ENCODE data around the gene ADAMTS17. TPM values are rescaled to one million over a fixed set of nuclear protein-coding genes. Genes with fewer than 3 reads are reported as not detected.
A peak's percentile ranks its signal among the peaks of the same experiment; 100 is the strongest.

ADAMTS17 gene
- polyA plus RNA-seq, 4 donors = 0.45 to 3.1 (median 1.2) TPM

DNA sequence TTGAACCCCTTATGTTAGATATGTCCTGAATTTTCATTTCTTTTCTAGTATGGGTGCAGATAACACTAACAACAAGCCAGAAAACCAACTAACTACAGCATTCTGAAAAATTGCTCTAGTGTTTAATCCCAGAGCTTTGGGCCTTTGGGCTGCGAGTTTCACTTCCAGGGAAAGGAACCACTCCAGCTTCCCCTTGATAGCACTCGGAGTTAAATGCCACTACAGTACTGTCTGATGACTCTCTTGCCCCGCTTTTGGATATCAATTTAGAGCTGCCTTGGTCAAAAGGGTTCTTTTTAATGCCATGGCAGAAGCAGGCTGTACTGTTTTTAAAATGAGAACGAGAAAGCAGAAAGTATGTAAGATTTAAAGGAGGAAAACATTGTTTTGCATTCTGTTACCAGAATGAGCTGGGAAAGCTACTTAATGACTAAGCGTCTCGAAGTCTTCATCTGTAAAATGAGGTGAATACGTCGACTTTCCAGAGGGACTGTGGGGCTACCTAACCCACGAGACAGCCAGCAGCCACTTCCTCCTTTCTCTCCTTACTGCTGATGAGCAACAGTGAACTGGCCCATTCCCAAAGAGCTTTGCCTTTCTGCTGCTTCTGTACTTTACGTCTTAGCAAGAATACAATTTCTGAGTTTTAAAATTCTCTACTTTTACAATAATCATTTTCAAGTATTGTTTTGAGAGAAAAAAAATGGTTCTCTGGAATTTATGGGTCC, 309.3 kb downstream of the ADAMTS17 start:
- H3K36me3 ChIP-seq (ENCODE audit: control insufficient read depth in 3 of 3, insufficient read depth in 2 of 3, low read depth in 1 of 3, low read length in 3 of 3) = no peaks in the 10 kb centered on the region
- no peaks in the 10 kb centered on the region for H3K27me3 ChIP-seq (ENCODE audit: control insufficient read depth in 3 of 3, insufficient read depth in 3 of 3, low read length in 3 of 3)
- WGBS, 3 donors = 72 to 93% (median 84%) methylated on average over 10 of the region's 10 CpGs
- no peak for FAIRE-seq
- no peaks in the 10 kb centered on the region for H3K4me1 ChIP-seq (ENCODE audit: control insufficient read depth in 3 of 3, insufficient read depth in 2 of 3, low read depth in 1 of 3, low read length in 2 of 3)
- no peak overlapping the region for H3K27ac ChIP-seq (ENCODE audit: low read depth in 1 of 3, low read length in 2 of 3)
- H3K9me3 ChIP-seq (ENCODE audit: control insufficient read depth in 2 of 2, insufficient read depth in 1 of 2, low read depth in 1 of 2, low read length in 1 of 2) = peaks cover 0 to 4% of the 10 kb centered on the region in 2 donors
- H3K4me3 ChIP-seq (ENCODE audit: low read depth in 1 of 3, low read length in 3 of 3) = no peak overlapping the region
- DNase-seq = no peak

- H3K27me3 ChIP-seq (ENCODE audit: control insufficient read depth in 3 of 3, insufficient read depth in 3 of 3, low read length in 3 of 3) = no peaks in the 10 kb centered on the region
- peaks cover 0 to 7% of the 10 kb centered on the region in 2 donors for H3K9me3 ChIP-seq (ENCODE audit: control insufficient read depth in 2 of 2, insufficient read depth in 1 of 2, low read depth in 1 of 2, low read length in 1 of 2)
- DNase-seq (peak in 1 of 2 donors; percentile 7), FAIRE-seq (no peak)
- WGBS, 3 donors = 80 to 86% (median 83%) methylated on average over 10 of the region's 10 CpGs
- H3K27ac ChIP-seq (ENCODE audit: low read depth in 1 of 3, low read length in 2 of 3) = no peak overlapping the region
- no peaks in the 10 kb centered on the region for H3K36me3 ChIP-seq (ENCODE audit: control insufficient read depth in 3 of 3, insufficient read depth in 2 of 3, low read depth in 1 of 3, low read length in 3 of 3)
- no peak overlapping the region for H3K4me3 ChIP-seq (ENCODE audit: low read depth in 1 of 3, low read length in 3 of 3)
- H3K4me1 ChIP-seq (ENCODE audit: control insufficient read depth in 3 of 3, insufficient read depth in 2 of 3, low read depth in 1 of 3, low read length in 2 of 3) = no peaks in the 10 kb centered on the region
These were observed 310.0 kb downstream of the ADAMTS17 start for GRCh38 chr15:100031665-100032357.

- 78 to 93% (median 88%) methylated on average over 9 of the region's 9 CpGs for WGBS, 3 donors
- Histone ChIP-seq H3K4me1 (ENCODE audit: control insufficient read depth in 3 of 3, insufficient read depth in 2 of 3, low read depth in 1 of 3, low read length in 2 of 3) (no peaks in the 10 kb centered on the region), H3K36me3 (ENCODE audit: control insufficient read depth in 3 of 3, insufficient read depth in 2 of 3, low read depth in 1 of 3, low read length in 3 of 3) (no peaks in the 10 kb centered on the region), H3K27ac (ENCODE audit: low read depth in 1 of 3, low read length in 2 of 3) (no peak overlapping the region), H3K27me3 (ENCODE audit: control insufficient read depth in 3 of 3, insufficient read depth in 3 of 3, low read length in 3 of 3) (no peaks in the 10 kb centered on the region), H3K4me3 (ENCODE audit: low read depth in 1 of 3, low read length in 3 of 3) (no peak overlapping the region), H3K9me3 (ENCODE audit: control insufficient read depth in 2 of 2, insufficient read depth in 1 of 2, low read depth in 1 of 2, low read length in 1 of 2) (peaks cover 0 to 7% of the 10 kb centered on the region in 2 donors)
- FAIRE-seq (no peak), DNase-seq (no peak)
These were observed 311.1 kb downstream of the ADAMTS17 start for GRCh38 chr15:100030586-100031229.

DNA sequence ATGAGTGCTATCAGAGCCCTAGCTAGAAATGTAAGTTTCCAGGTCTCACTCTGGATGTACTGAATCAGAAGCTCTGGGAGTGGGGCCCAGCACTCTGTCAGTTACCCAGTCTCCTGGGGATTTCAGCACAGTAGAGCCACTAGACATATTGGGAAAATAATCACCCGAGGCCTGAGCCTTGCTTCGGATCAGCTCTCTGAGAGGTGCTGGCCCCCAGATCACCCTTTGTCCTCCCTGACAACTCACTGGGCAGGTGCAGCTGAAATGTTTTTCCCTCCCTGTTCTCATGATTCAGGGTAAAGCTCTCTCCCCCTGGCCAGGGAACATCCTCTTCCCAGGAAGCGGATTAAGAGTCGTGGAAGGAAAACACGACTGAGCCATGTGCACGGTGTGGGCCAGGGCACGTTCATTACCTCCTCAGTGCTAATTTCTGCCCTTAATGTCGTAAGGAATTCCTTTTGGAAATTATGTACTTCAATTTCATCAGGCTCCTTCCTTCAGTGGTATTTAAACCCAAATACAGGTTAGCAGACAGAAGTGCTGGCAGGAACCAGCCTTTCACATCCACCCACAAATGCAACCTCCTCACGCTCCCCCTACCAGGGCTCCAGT, 311.8 kb downstream of the ADAMTS17 start:
- H3K4me1 ChIP-seq (ENCODE audit: control insufficient read depth in 3 of 3, insufficient read depth in 2 of 3, low read depth in 1 of 3, low read length in 2 of 3) = no peaks in the 10 kb centered on the region
- no peak overlapping the region for H3K4me3 ChIP-seq (ENCODE audit: low read depth in 1 of 3, low read length in 3 of 3)
- no peaks in the 10 kb centered on the region for H3K36me3 ChIP-seq (ENCODE audit: control insufficient read depth in 3 of 3, insufficient read depth in 2 of 3, low read depth in 1 of 3, low read length in 3 of 3)
- no peak overlapping the region for H3K27ac ChIP-seq (ENCODE audit: low read depth in 1 of 3, low read length in 2 of 3)
- peaks cover 0 to 7% of the 10 kb centered on the region in 2 donors for H3K9me3 ChIP-seq (ENCODE audit: control insufficient read depth in 2 of 2, insufficient read depth in 1 of 2, low read depth in 1 of 2, low read length in 1 of 2)
- no peaks in the 10 kb centered on the region for H3K27me3 ChIP-seq (ENCODE audit: control insufficient read depth in 3 of 3, insufficient read depth in 3 of 3, low read length in 3 of 3)
- FAIRE-seq = no peak
- no peak for DNase-seq
- WGBS, 3 donors = 86 to 95% (median 92%) methylated on average over 9 of the region's 9 CpGs

DNA sequence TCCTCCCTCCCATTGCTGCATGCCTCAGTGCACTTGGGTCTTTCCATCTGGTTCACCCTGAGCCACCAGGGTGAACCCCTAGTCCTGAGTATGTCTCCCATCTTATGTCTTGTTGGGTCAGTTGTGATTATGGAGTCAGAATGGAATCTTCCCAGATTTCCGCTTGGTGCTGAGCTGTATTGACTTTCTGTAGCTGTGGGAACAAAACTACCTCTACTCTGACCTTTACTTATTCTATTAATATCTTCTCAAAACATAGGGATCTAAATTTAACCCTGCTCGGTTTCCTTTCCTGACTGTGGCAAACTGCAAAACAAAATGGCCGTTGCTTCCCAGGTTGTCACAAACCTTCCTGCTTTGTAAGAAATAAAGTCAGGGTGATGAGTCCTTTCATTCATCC, 312.7 kb downstream of the ADAMTS17 start:
- no peak for DNase-seq
- Histone ChIP-seq H3K36me3 (ENCODE audit: control insufficient read depth in 3 of 3, insufficient read depth in 2 of 3, low read depth in 1 of 3, low read length in 3 of 3) (no peaks in the 10 kb centered on the region), H3K27ac (ENCODE audit: low read depth in 1 of 3, low read length in 2 of 3) (no peak overlapping the region), H3K4me3 (ENCODE audit: low read depth in 1 of 3, low read length in 3 of 3) (no peak overlapping the region), H3K27me3 (ENCODE audit: control insufficient read depth in 3 of 3, insufficient read depth in 3 of 3, low read length in 3 of 3) (no peaks in the 10 kb centered on the region), H3K9me3 (ENCODE audit: control insufficient read depth in 2 of 2, insufficient read depth in 1 of 2, low read depth in 1 of 2, low read length in 1 of 2) (peaks cover 0 to 7% of the 10 kb centered on the region in 2 donors), H3K4me1 (ENCODE audit: control insufficient read depth in 3 of 3, insufficient read depth in 2 of 3, low read depth in 1 of 3, low read length in 2 of 3) (no peaks in the 10 kb centered on the region)
- no peak for FAIRE-seq
- WGBS, 3 donors = 89 to 94% (median 89%) methylated on average over 3 of the region's 3 CpGs

- FAIRE-seq (no peak), DNase-seq (no peak)
- Histone ChIP-seq H3K4me3 (ENCODE audit: low read depth in 1 of 3, low read length in 3 of 3) (no peak overlapping the region), H3K4me1 (ENCODE audit: control insufficient read depth in 3 of 3, insufficient read depth in 2 of 3, low read depth in 1 of 3, low read length in 2 of 3) (no peaks in the 10 kb centered on the region), H3K27me3 (ENCODE audit: control insufficient read depth in 3 of 3, insufficient read depth in 3 of 3, low read length in 3 of 3) (no peaks in the 10 kb centered on the region), H3K27ac (ENCODE audit: low read depth in 1 of 3, low read length in 2 of 3) (no peak overlapping the region), H3K36me3 (ENCODE audit: control insufficient read depth in 3 of 3, insufficient read depth in 2 of 3, low read depth in 1 of 3, low read length in 3 of 3) (no peaks in the 10 kb centered on the region), H3K9me3 (ENCODE audit: control insufficient read depth in 2 of 2, insufficient read depth in 1 of 2, low read depth in 1 of 2, low read length in 1 of 2) (peaks cover 0 to 7% of the 10 kb centered on the region in 2 donors)
- 92 to 94% (median 93%) methylated on average over 2 of the region's 2 CpGs for WGBS, 3 donors
These were observed 315.7 kb downstream of the ADAMTS17 start for GRCh38 chr15:100026041-100026440.

GRCh38 chr15:100022806-100023205, 319.0 kb downstream of the ADAMTS17 start:
- H3K27me3 ChIP-seq (ENCODE audit: control insufficient read depth in 3 of 3, insufficient read depth in 3 of 3, low read length in 3 of 3) = no peaks in the 10 kb centered on the region
- no peaks in the 10 kb centered on the region for H3K36me3 ChIP-seq (ENCODE audit: control insufficient read depth in 3 of 3, insufficient read depth in 2 of 3, low read depth in 1 of 3, low read length in 3 of 3)
- H3K9me3 ChIP-seq (ENCODE audit: control insufficient read depth in 2 of 2, insufficient read depth in 1 of 2, low read depth in 1 of 2, low read length in 1 of 2) = peaks cover 0 to 5% of the 10 kb centered on the region in 2 donors
- H3K27ac ChIP-seq (ENCODE audit: low read depth in 1 of 3, low read length in 2 of 3) = no peak overlapping the region
- DNase-seq (no peak), FAIRE-seq (no peak)
- H3K4me1 ChIP-seq (ENCODE audit: control insufficient read depth in 3 of 3, insufficient read depth in 2 of 3, low read depth in 1 of 3, low read length in 2 of 3) = no peaks in the 10 kb centered on the region
- 69 to 93% (median 81%) methylated on average over 4 of the region's 4 CpGs for WGBS, 3 donors
- H3K4me3 ChIP-seq (ENCODE audit: low read depth in 1 of 3, low read length in 3 of 3) = no peak overlapping the region

DNA sequence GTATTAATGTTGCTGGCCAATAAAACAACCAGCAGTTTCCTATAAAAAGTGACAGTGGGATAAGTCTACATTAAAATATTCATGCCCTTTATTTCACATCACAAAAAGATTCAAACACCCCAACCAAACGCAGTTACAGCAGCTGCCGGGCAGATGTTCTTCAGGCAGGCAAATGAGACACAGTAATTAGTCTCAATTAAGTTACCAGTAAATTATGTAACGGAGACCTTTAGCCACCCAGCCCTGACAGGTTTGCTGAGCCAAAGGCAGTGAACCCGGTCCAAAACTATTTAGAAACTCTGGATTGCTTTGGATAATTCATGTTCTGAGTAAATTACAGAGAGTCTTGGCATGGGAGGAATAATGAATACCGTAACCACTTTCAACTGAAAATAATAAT, 319.4 kb downstream of the ADAMTS17 start:
- DNase-seq = no peak
- no peaks in the 10 kb centered on the region for H3K4me1 ChIP-seq (ENCODE audit: control insufficient read depth in 3 of 3, insufficient read depth in 2 of 3, low read depth in 1 of 3, low read length in 2 of 3)
- no peak overlapping the region for H3K27ac ChIP-seq (ENCODE audit: low read depth in 1 of 3, low read length in 2 of 3)
- FAIRE-seq = no peak
- 61 to 76% (median 72%) methylated on average over 5 of the region's 5 CpGs for WGBS, 3 donors
- no peak overlapping the region for H3K4me3 ChIP-seq (ENCODE audit: low read depth in 1 of 3, low read length in 3 of 3)
- H3K9me3 ChIP-seq (ENCODE audit: control insufficient read depth in 2 of 2, insufficient read depth in 1 of 2, low read depth in 1 of 2, low read length in 1 of 2) = peaks cover 0 to 5% of the 10 kb centered on the region in 2 donors
- no peaks in the 10 kb centered on the region for H3K27me3 ChIP-seq (ENCODE audit: control insufficient read depth in 3 of 3, insufficient read depth in 3 of 3, low read length in 3 of 3)
- H3K36me3 ChIP-seq (ENCODE audit: control insufficient read depth in 3 of 3, insufficient read depth in 2 of 3, low read depth in 1 of 3, low read length in 3 of 3) = no peaks in the 10 kb centered on the region
